Activated T-helper 2 cell treated with anti-CD3 and anti-CD28 coated beads, Interferon-gamma antibody, Interleukin-2, Interleukin-4, amounts not matched to agents 10 μg/mL and 5 μg/mL and 100 μg/mL, durations not matched to agents 14 hours and 24 hours and 36 hours (primary cell): ENCODE measurements around the gene TXNDC16. TPM values are rescaled to one million over a fixed set of nuclear protein-coding genes. Genes with fewer than 3 reads are reported as not detected.

Experiments used
- DNase-seq: peaks from one replicate; pipeline ENCODE4 v3.0.0; 2021; ENCODE audit warnings: low spot score
- H3K27ac Mint-ChIP-seq: one replicate; pipeline ENCODE4 v1.8.0; 2021; ENCODE audit warnings: mixed read lengths
- H3K27me3 Mint-ChIP-seq: one replicate; pipeline ENCODE4 v1.8.0; 2021; ENCODE audit warnings: low read depth, mixed read lengths
- H3K36me3 Mint-ChIP-seq: one replicate; pipeline ENCODE4 v1.8.0; 2021; ENCODE audit warnings: low read depth, mixed read lengths
- H3K4me1 Mint-ChIP-seq: one replicate; pipeline ENCODE4 v1.8.0; 2021; ENCODE audit warnings: low read depth, mixed read lengths
- H3K4me3 Mint-ChIP-seq: one replicate; pipeline ENCODE4 v1.8.0; 2021; ENCODE audit warnings: low read depth, mild to moderate bottlenecking, moderate library complexity, mixed read lengths
- H3K9me3 Mint-ChIP-seq: one replicate; pipeline ENCODE4 v1.8.0; 2021; ENCODE audit warnings: mixed read lengths
- intact Hi-C: fragments of 100-400 bp; cut with micrococcal nuclease; formaldehyde crosslinking; loops from one replicate; pipeline ENCODE4 v1.15.1; 2023
- total RNA-seq: library from RNA; stranded (reverse); gene quantifications from 2 replicates; pipeline ENCODE4 v1.2.3, GENCODE V29; 2022

TXNDC16 gene
- total RNA-seq, 1 donor from 2014 or later = 5.2 TPM

GRCh38 chr14:52397844-52398243, 154.5 kb downstream of the TXNDC16 start:
- Mint-ChIP-seq H3K4me3 (no peak overlapping the region), H3K4me1 (peaks cover 47% of the 10 kb centered on the region), H3K9me3 (peaks cover 28% of the 10 kb centered on the region), H3K27ac (no peak overlapping the region), H3K27me3 (no peaks in the 10 kb centered on the region), H3K36me3 (peaks cover 26% of the 10 kb centered on the region)
- intact Hi-C loops = no loop called here
- DNase-seq = no peak

GRCh38 chr14:52395728-52396127, 156.6 kb downstream of the TXNDC16 start:
- H3K27me3 Mint-ChIP-seq = peaks cover 6% of the 10 kb centered on the region
- intact Hi-C loops = no loop called here
- H3K4me3 Mint-ChIP-seq = no peak overlapping the region
- H3K4me1 Mint-ChIP-seq = peaks cover 29% of the 10 kb centered on the region
- peaks cover 33% of the 10 kb centered on the region for H3K36me3 Mint-ChIP-seq
- no peak for DNase-seq
- peaks cover 28% of the 10 kb centered on the region for H3K9me3 Mint-ChIP-seq
- no peak overlapping the region for H3K27ac Mint-ChIP-seq

GRCh38 chr14:52391881-52392615, 160.3 kb downstream of the TXNDC16 start:
- H3K9me3 Mint-ChIP-seq = peaks cover 28% of the 10 kb centered on the region
- peaks cover 12% of the 10 kb centered on the region for H3K27me3 Mint-ChIP-seq
- intact Hi-C loops = no loop called here
- peaks cover 15% of the 10 kb centered on the region for H3K4me1 Mint-ChIP-seq
- no peak overlapping the region for H3K4me3 Mint-ChIP-seq
- H3K27ac Mint-ChIP-seq = no peak overlapping the region
- no peak for DNase-seq
- H3K36me3 Mint-ChIP-seq = peaks cover 28% of the 10 kb centered on the region

Other genes with a start within 250 kb of the TXNDC16 start
- 53.3 and 54.1 TPM in 2 replicates for gene PTGER2, start 238.2 kb downstream of the TXNDC16 start, total RNA-seq
- 0.07 and 0.27 TPM in 2 replicates for gene GPR137C, start 331 bp upstream of the TXNDC16 start, total RNA-seq
- 219 and 226 TPM in 2 replicates for gene ERO1A, start 143.1 kb upstream of the TXNDC16 start, total RNA-seq
- 144 and 155 TPM in 2 replicates for gene PSMC6, start 154.7 kb upstream of the TXNDC16 start, total RNA-seq
- gene STYX, start 177.7 kb upstream of the TXNDC16 start, total RNA-seq = 16.3 and 16.5 TPM in 2 replicates
- gene GNPNAT1, start 239.1 kb upstream of the TXNDC16 start, total RNA-seq = 29.4 and 34.8 TPM in 2 replicates